ENCODE results near the gene HES3.

Gene HES3

DNA sequence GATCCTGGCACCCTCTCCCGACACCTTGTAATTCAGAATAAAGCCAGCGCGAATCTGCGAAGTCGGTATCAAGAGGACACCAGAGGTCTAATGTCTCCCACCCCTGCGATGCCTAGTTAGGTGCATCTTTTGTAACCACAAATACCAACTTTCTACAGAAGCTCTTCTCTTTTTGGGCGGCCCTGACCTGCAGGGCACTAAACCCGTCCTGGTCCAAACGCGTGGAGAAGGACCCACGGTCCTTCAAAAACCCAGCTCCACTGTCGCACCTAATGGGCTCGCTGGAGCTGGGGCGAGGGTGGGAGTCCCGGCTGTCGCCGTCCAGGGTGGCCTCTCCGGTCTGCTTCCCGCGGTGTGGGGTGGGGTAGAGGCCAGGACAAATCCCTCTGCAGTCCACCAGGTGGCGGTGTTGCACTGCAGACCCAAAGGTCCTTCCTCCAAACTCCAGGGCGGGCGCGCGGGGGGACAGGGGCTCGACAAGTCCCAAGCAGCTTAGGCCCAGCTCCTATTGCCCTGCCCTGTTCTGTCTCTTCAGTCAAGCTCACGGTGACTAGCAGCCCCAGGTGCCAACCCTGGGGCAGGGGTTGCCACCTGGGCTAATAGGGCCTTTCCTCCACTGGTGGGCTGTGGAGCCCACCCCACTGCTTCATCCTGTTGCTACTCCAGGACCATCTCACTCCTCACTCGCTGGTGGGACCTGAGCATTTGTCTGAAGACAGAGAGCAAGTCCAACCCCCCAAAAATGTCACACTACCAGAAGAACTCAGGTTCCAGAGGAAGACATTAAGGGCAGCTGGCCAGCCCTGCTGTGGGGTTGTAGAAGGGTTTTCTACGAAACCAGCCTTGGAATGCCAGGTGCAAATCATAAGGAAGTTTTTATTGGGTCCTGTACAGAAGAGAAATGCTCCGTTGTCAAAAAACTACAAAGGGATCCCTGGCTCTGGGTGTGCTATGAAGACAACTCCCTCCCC lies 2.8 kb downstream of the HES3 start:
- DNase-seq: peak; percentile 77

GRCh38 chr1:6247651-6248050 lies 3.7 kb downstream of the HES3 start:
- DNase-seq: no peak

DNA sequence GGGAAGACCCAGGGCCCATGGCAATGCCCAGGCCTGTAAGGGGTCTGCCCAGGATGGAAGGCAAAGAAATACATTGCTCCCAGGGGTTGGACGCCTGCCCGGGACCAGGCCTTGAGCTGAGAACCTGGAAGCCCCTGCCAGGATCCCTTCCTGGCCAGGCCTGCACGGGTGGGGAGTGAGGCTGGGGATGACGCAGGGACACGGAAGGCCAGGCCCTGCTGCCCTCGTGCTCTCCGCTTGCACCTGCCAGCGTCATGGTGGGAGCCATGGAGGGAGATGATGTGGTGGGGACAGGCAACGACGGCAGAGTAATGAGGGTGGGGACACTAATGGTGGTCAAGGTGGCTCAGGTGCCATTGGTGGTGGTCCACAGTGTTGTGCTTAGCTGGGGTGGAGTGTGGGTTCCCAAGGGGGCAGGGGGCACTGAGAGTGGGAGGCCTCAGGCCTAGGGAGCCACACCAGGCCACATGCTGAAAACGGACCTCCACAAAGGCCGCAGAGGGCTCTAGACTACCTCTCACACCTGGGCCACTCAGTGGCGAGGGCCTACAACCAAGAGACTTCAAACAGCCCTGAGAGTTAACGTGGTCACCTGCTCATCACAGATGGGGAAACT lies 4.3 kb downstream of the HES3 start:
- no peak for DNase-seq

DNA sequence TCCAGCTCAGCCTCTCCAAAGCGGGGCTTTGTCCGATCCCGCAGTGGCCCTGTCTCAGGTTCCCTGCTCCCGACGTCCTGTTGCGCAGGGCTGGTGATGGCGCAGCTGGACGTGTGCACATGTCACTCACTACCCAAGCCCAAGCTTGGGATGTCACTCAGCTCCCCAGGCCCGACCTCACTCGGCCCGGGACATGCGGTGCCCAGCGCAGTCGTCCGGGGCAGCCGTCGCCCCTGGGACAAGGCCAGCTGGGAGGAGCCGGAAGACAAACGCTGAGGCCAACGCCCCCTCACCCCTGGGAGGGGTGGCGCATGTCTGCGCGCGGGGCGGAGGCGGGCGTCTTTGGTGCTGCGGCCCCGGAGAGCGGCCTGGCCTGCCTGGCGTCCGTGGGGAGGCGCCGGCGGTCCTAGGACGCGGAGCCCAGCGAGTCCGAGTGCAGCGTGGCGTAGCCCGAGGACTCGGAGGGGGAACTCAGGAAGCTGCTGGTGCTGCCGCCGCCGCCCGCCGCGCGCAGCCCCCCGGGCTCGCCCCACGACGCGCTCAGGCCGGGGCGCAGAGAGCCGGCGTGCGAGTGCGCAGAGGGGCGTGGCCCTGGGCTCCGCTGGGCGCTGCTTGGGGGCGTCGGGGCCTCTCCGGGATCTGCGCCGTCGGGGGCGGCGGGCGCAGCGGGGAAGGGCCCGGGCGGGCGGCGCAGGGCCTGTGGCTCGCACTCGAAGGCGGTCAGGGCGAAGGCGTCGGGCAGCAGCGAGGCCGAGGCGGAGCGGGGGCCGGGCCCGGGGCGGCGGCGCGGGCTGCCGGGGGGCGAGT lies 5.2 kb downstream of the HES3 start:
- DNase-seq: no peak

DNA sequence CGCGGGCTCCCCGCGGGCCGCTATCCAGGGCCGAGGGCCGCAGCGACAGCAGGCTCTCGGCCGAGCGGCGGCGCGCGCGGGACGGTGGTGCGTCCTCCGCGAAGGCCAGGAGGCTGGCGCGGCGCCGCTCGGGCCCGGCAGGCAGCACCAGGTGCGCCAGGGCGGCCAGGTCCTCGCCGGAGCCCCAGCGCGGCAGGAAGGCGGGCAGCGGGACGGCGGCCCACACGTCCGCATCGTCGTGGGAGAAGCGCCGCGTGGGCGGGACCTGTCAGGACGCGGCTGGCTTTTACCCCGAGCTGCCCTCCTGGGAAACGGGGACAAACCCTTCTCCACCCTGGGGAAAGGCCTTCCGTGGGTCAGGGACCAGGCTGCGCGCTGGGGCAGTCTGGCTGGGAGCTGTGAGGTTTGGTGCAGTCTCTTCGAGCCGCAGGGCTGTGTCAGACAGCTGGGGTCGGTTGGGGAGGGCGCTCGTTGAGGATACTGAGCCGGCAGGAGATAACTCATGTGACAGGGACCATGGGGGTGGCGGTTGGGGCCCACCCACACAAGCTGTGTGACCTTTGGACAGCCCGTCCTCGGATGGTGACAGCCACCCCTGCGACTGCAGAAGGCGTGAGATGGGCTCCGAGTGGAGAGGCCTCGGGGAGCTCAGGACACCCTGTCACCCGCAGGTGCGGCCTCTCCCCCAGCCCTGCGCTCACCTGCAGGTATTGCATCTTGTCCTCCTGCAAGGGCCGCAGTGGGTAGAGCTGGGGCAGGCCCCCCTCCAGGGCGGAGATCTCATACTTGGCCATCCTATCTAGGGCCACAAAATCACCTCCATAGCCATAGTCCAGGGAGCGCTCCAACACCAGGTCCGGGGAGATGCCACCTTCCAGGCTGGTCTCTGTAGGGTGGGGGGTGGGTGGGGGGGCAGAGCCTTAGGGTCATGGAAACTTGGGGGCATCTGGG lies 6.0 kb downstream of the HES3 start:
- DNase-seq: peak; percentile 20

DNA sequence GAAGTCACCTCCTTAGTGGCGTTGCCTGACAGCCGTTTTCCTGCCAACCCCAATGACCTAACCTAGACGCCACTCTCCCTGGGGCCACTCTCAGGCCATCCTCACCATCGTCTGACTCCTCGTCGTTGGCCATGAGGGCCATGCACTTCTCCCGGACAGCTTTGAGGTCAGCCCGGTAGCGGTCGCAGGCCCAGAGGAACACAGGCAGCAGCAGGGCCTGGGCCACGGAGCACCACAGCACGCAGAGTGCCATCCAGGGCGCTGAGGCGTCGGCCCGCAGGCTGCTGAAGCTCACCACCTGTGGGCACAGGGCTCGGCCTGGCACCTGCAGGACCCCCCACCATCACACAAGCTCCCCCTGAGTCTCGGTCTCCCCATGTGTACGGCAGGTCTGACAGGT lies 7.3 kb downstream of the HES3 start:
- no peak for DNase-seq

- no peak for DNase-seq
These were observed 7.8 kb downstream of the HES3 start for GRCh38 chr1:6251681-6252373.

DNA sequence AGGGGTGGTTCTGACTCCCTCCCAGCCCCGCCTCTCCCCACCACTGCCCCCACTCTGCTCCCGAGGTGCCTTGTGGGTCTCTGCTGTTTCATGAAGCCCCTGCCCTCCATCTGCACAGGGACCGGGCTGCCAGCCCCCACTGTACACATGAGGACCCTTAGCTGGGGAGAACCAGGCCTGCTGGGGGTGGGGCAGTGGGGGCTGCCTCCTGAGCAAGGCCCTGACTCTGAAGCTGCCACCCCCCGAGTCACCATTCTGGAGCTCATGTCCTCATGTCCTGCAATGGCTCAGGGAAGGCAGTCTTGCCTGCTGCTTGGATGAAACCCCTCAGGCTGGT lies 8.4 kb downstream of the HES3 start:
- no peak for DNase-seq

- DNase-seq: no peak
These were observed 9.4 kb downstream of the HES3 start for GRCh38 chr1:6253380-6253779.

DNA sequence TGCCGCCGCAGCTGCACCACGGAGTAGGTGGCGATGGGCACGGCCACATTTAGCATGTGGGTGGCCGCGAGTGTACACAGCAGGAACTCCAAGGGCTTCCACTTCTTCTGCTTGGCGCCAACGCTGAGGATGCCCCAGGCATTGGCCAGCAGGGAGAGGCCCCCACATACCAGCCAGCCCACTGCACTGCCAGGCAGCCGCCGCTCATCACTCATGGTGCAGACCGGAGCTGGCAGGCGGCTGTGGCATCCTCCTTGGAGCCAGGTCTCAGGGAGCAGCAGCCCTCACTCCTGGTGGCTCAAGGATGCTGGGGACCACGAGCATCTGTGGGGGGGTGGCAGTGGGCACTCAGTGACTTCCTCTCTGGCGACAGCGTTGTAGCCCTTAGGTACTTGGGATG lies 10.7 kb downstream of the HES3 start:
- no peak for DNase-seq

GRCh38 chr1:6256645-6257044 lies 12.7 kb downstream of the HES3 start:
- no peak for DNase-seq

DNA sequence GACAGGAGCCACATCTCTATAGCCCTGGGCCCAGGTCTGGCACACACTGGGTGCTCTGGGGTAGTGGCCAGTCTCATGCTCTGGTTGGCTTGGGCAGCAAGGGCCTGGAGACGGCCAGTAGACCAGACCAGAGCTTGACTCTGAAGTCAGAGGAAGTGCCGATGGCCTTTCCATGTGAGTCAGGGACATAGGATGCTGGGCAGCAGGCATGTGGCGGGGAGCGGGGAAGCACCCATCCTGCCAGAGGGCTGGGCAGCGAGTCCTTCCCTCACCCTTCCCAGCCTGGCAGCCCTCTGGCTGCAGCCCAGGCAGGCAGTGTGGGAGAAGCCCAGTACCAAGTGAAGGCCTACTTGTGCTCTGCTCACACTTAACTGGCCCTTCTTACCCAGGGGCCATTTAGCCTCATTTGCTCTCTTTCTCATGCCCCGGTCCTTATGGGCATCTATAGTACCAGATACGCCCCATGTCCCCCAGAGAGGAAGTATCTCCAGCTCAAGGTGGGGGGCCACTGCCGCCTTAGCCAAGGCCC lies 13.6 kb downstream of the HES3 start:
- DNase-seq: no peak

DNA sequence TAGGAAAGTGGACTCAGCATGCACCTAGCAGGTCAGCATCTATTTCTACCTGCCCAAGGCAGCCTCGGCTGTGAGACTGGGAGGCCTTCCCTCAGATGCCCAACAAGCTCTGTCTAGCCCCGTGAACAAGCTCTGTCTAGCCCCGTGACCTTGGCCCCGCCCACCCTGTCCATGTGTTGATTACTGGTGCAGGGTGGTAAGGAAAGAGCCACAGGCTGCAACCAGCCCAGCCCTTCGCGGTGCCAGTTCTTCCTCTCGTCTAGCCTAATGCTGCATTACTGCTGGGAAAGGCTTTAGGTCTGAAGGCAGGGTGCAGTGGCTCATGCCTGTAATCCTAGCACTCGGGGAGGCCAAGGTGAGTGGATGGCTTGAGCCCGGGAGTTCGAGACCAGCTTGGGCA lies 14.7 kb downstream of the HES3 start:
- no peak for DNase-seq

DNA sequence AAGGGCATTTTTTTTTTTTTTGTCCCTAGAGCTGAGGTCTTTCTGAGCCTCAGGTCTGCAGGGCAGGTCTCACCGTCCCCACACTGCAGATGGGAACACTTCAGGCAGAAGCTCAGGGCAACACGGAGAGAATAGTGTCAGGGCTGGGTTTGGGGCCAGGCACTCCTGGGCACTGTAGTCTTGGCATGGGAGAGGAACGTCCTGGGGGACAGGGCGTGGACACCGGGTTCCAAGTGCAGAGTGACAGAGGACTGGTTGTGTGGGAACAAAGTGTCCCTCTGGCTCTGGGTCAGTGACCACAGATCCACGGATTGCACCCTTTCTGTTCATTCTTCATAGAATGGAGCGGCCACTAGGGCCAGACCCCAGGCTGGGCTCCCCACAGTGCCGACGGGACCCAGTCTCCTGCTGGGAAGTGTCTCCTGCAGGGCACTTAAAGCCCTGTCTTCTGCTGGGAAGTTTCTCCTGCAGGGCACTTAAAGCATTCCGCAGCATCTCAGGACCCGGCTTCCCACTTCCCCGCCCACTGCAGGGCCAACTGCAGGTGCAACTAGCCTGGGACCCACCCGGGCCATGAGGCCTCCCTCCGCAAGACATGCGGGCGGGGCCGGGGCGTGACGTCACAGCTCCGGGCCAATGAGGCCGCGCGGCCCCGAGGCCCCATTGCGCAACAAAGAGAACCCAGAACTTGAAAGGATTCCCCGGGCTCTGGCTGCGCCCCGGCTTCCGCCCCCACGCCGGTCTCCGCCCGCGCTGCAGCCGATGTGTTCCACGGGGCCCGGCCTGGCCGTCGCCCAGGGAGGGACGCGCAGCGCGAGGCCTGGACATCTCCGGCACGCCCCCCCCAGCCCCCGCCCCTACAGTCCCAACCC lies 15.7 kb downstream of the HES3 start:
- DNase-seq: peak; percentile 66

- peak; percentile 20 for DNase-seq
These were observed 16.5 kb downstream of the HES3 start for GRCh38 chr1:6260433-6260934.

GRCh38 chr1:6260961-6261614 lies 17.1 kb downstream of the HES3 start, which contains the start of gene GPR153:
TSS of gene GPR153 (minus strand) at chr1:6261098. CDS start at chr1:6254905, 6,193 bp downstream.
- no peak for DNase-seq

DNA sequence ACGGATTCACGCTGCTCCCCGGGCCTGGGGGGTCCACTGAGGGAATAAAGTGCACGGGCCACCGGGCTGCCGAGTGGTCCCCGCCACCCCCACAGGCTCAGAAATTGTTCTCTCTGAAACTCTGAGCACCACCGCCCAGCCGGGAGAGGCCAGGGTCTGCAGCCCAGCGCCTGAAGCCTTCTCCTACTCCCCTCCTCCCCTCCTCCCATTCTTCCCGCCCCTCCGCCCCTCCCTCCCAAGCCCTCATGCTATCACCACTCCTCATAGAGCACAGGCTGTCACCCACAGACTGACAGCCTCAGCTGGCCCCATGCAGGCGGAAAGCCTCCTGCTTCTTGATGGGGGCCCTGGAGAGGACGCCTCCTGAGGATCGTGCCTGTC lies 17.6 kb downstream of the HES3 start:
- no peak for DNase-seq

- no peak for DNase-seq
These were observed 18.8 kb downstream of the HES3 start for GRCh38 chr1:6262555-6263420.

DNA sequence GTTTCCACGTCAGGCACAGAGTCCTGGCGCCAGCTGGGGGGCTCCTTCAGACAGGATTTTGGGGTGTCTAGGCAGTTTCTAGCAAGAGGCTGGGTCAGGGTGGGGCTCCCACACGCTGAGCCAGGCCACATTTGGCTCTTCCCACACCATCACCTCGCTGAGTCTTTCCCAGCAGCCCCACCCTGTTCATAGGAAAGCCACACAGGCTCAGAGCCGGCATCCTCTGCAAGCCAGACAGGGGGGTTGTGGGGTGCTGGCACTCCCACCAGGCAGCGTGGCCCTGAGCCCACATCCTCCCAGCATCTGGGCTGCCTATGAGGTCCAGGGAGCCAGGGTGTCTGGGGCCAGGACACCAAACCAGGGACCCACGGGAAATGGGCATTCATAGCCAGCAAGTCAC lies 19.7 kb downstream of the HES3 start:
- DNase-seq: no peak

All from NCI-H1436 (cell line).